ENCODE measurements around the gene TBC1D1.

TBC1D1 gene

DNA sequence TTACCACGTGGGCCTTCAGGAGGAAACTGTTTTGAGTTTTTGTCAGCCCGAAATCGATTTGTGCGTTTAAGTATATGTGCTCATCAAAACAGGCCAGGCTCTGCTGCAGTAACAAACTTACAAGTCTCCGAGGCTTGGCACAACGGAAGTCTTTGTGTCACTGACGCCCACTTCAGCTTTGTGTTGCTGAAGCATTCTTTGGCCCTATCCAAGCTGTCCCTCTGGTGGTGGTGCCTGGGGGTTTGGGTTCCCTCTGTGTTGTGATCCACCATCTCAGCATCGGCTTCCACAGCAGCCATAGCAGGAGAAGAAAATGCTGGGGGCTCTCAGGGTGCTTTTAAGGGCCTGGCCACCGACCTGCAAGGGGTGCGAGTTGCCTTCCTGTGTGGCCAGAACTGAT, 245.7 kb downstream of the TBC1D1 start:
- DNase-seq, result no peak

DNA sequence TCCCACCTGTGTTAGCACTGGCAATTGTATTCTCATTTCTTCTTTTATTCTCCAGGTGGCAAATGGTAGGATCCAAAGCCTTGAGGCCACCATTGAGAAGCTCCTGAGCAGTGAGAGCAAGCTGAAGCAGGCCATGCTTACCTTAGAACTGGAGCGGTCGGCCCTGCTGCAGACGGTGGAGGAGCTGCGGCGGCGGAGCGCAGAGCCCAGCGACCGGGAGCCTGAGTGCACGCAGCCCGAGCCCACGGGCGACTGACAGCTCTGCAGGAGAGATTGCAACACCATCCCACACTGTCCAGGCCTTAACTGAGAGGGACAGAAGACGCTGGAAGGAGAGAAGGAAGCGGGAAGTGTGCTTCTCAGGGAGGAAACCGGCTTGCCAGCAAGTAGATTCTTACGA, 246.2 kb downstream of the TBC1D1 start:
- no peak for DNase-seq

DNA sequence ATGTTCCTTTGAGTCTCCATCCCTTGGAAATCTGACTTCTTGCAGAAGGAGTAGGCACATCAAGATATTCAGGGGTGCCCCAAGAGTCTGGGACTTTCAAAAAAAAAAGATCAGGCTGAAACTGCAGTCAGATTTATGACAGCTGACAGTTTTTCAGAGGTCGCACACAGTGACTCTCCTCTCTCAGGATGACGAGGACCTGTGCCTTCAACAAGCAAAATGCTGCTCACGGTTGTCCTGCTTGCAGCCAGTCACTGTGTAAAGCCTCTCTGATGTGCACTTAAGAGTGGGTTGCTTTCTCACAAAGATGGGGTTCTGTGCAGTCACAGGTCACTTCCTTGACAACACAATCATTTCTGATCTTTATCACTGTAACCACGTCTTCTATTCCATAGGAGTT, 247.5 kb downstream of the TBC1D1 start:
- peak; percentile 23 for DNase-seq

- no peak for DNase-seq
Measured at GRCh38 chr4:38139187-38139586, 248.3 kb downstream of the TBC1D1 start.

DNA sequence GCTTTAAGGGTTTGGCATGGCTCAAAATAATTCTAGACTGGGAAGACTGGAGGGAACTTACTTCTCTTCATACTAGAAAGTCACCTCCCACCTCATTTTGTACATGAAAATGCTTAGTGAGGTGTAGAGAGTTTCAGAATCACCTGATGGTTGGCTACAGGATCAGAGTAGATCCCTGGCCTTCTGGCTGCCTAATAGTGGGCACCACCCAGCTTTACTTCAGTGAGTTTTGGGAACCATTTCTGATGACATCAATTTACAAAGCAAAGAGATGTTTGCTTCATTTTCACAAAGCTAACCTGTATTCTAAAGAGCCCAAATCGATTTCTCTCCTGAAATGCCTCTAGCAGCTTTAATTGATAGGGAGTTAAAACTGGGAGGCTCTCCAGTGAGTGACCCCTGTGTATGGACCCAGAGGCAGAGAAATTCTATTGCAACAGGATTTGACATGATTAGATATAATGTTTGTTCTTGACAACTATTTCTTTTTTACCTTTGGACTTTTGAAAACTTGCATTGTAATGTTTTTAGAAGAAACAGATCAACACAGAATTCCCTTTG, 249.8 kb downstream of the TBC1D1 start:
- DNase-seq, result no peak

GRCh38 chr4:38141808-38142500, 251.1 kb downstream of the TBC1D1 start:
- peak; percentile 28 for DNase-seq

GRCh38 chr4:38144031-38144430, 253.1 kb downstream of the TBC1D1 start:
- no peak for DNase-seq

GRCh38 chr4:38145033-38145678, 254.3 kb downstream of the TBC1D1 start:
- DNase-seq, result no peak

GRCh38 chr4:38145741-38146140, 254.9 kb downstream of the TBC1D1 start:
- no peak for DNase-seq

- no peak for DNase-seq
Measured at GRCh38 chr4:38146383-38146782, 255.5 kb downstream of the TBC1D1 start.

- DNase-seq, result no peak
Measured at GRCh38 chr4:38149472-38149996, 258.6 kb downstream of the TBC1D1 start.

DNA sequence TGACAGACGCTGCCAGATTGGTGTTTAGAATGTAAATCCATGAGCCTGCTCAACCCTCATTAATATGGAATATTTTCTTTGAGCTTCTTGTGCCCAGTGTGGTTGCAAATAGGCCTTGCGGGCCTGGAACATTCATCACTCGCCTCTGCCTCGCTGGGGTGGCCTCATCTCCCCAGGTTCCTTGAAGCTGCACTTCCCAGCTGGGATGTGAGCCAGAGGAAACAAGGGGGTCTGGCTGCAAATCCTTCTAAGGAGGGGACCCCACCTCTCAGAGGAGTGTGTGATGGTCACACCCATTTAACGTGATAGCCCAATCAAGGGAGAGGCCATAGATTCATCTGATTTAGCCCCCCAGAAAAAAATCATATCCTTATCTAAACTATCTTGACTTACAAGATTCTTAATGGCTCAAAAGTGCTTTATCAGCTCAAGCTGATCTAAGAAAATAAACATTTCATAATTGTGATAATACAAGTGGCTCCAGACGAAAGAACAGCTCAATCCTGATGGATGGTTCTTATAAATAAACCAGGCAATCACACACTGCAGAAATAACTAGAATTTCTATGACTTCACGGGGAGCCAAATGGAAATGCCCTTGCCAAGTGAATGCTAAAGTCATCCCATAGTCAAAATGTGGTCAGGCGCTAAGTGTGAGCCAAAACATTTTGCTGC, 259.2 kb downstream of the TBC1D1 start:
- DNase-seq, result no peak

GRCh38 chr4:38150766-38151165, 259.9 kb downstream of the TBC1D1 start:
- no peak for DNase-seq

DNA sequence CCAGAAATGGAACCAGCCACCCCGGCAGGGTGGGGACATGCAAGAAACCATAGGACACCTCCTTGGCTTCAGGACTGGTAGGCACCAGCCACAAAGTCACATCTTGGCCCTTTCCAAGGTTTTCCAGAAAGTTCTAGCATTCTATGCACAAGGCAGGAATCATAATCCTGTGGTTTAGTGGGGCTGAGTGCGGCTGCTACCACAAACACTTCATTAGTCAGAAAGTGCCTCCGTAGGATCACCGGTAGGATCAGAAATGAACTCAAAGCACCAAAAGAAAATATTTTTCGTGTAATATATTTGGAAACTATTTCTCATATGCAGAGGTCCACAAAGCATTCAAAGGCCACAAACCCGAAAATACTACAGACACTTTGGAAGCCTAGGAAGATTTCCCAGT, 261.0 kb downstream of the TBC1D1 start:
- no peak for DNase-seq

GRCh38 chr4:38152305-38152704, 261.4 kb downstream of the TBC1D1 start:
- no peak for DNase-seq

DNA sequence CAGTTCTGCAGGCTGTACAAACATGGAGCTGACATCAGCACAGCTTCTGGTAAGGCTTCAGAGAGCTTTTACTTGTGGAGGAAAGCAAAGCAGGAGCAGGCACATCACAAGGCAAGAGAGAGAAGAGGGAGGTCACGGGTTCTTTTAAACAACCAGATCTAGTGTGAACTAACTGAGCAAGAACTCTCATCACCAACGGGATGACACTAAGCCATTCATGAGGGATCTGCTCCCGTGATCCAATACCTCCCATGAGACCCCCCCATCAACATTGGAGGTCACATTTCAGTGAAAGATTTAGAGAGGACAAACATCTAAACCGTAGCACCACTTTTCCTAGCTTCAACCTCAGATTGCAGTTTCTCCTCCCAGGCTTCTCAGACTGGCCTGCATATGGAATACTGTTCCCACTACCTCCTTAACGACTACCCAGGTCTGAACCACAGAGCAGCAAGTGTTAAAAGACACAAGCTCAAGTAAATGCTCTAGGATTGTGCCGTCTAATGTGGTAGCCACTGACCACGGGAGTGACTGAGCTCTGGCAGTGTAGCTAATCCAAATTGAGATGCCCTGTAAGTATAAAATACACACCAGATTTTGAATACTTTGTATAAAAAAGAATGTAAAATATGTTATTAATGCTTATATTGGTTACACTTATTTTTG, 262.0 kb downstream of the TBC1D1 start:
- DNase-seq, result no peak

DNA sequence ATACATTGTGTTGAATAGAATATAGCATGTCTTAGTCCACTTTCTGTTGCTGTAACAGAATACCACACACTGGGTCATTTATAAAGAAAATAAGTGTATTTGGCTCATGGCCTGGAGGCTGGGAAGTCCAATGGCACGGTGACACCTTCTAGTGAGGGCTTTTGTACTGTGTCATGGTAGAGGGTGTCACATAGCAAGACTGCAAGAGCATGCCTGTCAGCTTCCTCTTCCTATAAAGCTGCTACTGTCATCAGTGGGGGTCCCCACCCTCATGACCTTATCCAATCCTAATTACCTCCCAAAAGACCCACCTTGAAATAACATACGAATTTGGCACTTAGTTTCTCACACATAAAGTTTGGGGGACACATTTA, 262.5 kb downstream of the TBC1D1 start:
- no peak for DNase-seq

GRCh38 chr4:38154252-38154651, 263.4 kb downstream of the TBC1D1 start:
- DNase-seq, result no peak

DNA sequence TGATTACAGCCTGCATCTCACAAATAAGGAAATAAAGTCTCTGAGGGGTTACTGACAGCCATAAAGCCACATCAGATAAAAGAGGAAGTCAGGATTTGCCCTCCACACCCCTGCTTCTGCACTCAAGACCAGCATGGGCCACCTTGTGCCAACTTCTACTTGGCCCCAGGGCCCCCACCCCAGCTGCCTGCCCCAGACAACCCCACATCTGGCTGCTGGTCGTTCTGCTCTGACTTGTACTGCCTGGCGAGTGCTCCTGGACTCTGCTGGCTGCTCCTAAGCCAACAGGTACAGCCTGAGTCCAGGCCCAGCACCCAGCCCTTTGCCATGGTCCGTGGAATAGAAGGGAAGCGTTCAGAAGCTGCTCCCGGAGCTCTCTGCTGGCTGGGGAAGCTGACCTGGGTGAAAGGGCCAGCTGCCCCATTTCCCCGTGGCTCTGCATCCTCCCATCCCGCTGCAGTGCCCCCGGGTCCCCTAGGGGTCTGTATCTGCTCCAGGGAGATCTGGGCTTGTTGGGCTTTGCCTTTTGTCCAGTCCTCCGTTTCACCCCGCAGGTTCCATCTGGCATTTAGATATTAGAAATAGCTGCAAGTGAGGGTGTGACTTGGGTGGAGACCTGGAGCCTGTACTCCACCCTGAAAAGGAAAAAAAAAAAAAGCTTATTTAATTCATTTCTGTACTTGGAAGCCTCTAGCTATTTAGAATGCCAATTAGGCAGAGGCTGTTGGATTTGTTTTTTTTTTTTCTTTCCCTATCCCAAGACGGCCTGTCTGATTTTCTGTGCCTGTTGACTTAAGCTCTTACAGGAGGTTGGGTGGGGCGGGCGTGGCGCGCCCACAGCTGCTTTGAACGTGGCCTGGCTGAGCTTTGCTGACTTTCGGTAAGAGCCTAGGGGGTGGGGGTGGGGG, 264.1 kb downstream of the TBC1D1 start:
- DNase-seq, result no peak

DNA sequence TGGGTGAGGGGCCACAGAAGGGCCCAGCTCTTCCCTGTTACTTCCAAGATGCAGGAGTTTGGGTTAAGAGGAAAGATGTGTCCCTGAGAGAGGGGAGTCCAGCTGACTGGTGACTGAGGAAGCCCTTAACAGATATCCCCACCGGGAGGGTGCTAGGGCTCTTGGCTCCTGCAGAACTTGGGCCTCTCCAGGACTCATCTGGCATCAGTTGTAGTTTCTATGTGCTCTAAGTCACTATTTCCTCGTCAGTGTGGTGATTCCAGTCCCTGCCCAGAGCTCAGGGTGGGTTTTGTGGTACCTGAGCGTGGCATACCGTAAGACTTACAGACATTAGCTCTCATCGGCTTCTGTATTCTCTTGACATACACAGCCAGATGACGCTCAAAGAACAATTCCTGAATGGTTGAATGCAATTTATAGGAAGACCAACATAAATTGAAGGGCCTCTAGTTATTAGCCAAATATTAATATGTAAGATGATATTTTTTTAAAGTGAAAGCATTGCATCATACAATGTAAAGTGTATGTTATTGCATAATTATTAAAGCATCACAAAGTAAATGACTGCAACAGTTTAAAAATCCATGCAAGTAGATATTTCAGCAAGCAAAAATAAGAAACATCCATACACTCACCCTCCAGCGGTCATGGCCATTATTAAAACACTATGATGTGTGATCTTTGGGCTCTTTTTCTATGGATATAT, 264.9 kb downstream of the TBC1D1 start:
- no peak for DNase-seq

- no peak for DNase-seq
Measured at GRCh38 chr4:38157592-38157991, 266.7 kb downstream of the TBC1D1 start.
